GM19468 (cell line): ENCODE data around the gene LONP2.
A peak's percentile ranks its signal among the peaks of the same experiment; 100 is the strongest.

Experiments used
- ATAC-seq: cut with Tn5 transposase; IDR thresholded peaks from one replicate; pipeline ENCODE4 v1.9.1; 2021; ENCODE audit warnings: mild to moderate bottlenecking, moderate library complexity, moderate number of reproducible peaks; ENCODE audit not compliant: unreplicated experiment; ENCODE audit errors: extremely low read depth

Gene LONP2

GRCh38 chr16:48244080-48244862 lies at the start of gene LONP2:
Gene LONP2 (plus strand): TSS chr16:48244300. CDS start chr16:48244389, 89 bp downstream.
- ATAC-seq, result peak; percentile 72

GRCh38 chr16:48194828-48195556 lies 49.1 kb upstream of the LONP2 start:
- no peak for ATAC-seq

- no peak for ATAC-seq
These were observed 46.8 kb upstream of the LONP2 start for GRCh38 chr16:48197294-48197693.

- ATAC-seq, result no peak
These were observed 42.4 kb upstream of the LONP2 start for GRCh38 chr16:48201515-48202201.

- no peak for ATAC-seq
These were observed 39.9 kb upstream of the LONP2 start for GRCh38 chr16:48203974-48204824.

- ATAC-seq, result no peak
These were observed 39.3 kb upstream of the LONP2 start for GRCh38 chr16:48204825-48205151.

- no peak for ATAC-seq
These were observed 37.4 kb upstream of the LONP2 start for GRCh38 chr16:48206594-48207242.

GRCh38 chr16:48210747-48211146 lies 33.4 kb upstream of the LONP2 start:
- no peak for ATAC-seq

GRCh38 chr16:48212033-48212432 lies 32.1 kb upstream of the LONP2 start:
- no peak for ATAC-seq

- ATAC-seq, result no peak
These were observed 28.4 kb upstream of the LONP2 start for GRCh38 chr16:48215738-48216137.

- ATAC-seq, result no peak
These were observed 26.4 kb upstream of the LONP2 start for GRCh38 chr16:48217708-48218107.

- ATAC-seq, result no peak
These were observed 25.6 kb upstream of the LONP2 start for GRCh38 chr16:48218473-48218872.

- ATAC-seq, result no peak
These were observed 23.2 kb upstream of the LONP2 start for GRCh38 chr16:48220891-48221290.

- no peak for ATAC-seq
These were observed 20.6 kb upstream of the LONP2 start for GRCh38 chr16:48223490-48223889.

GRCh38 chr16:48225456-48225855 lies 18.6 kb upstream of the LONP2 start:
- ATAC-seq, result no peak

GRCh38 chr16:48231727-48232492 lies 12.2 kb upstream of the LONP2 start:
- ATAC-seq, result no peak

- ATAC-seq, result no peak
These were observed 11.5 kb upstream of the LONP2 start for GRCh38 chr16:48232493-48233040.

GRCh38 chr16:48234630-48235029 lies 9.5 kb upstream of the LONP2 start:
- ATAC-seq, result no peak

- ATAC-seq, result no peak
These were observed 9.0 kb upstream of the LONP2 start for GRCh38 chr16:48235058-48235555.
